HG03457 (cell line): Measurements from ENCODE around the gene TMEM184B.

Experiments
- ATAC-seq: cut with Tn5 transposase; IDR thresholded peaks from one replicate; pipeline ENCODE4 v1.9.1; 2021; ENCODE audit warnings: moderate number of reproducible peaks; ENCODE audit not compliant: unreplicated experiment

The TMEM184B gene

GRCh38 chr22:38282397-38282796, 9.6 kb upstream of the TMEM184B start:
- ATAC-seq, result no peak

DNA sequence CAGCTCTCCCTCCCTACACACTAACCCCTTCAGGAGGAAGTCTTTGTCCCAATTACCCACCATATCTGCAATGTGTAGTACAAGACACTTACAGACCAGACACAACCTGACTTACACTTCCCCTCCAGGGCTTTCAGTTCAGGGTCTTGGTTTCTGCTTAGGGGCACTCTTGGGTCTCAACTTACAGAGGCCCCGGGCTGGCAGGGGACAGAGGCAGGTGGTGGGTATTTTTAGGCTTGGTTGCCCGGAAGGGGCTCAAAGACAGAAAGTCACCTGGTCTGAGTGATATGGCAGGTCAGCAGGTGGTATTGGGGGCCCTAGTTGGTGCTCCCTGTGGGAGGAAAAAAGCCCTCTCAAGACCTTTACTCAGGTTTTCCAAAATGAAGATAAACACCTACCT, 3.4 kb upstream of the TMEM184B start:
- no peak for ATAC-seq

DNA sequence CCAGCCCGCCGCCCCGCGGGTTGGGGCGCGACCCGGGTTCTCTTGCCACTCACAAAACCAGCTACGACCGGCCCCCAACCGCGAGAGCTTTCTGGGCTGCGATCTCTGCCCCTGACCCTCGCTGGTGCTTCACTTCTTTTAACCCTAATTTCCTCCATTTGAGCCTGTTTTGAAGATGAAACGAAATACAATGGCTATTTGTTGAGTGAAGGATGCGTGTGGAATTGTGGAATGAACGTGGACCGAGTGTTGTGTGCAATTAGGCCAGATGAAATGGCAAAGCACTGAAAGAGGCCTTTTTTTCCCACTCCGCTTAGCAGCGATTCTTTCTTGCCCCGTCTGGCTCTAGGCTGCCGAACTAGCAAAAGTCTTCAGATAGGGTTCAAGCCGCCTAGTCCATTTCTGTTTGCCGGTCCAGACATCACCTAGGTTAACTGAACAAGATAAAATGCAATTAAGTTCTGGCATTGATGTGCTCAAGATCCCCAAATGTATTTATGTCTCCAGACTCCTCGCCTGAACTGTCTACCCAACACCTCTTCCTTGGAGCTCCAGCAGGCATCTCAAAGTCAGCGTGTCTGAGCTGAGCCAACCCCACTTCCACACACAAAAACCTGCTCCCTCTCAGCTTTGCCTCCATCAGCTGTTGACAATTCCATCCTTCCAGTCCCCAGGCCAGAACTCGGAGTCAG, 471 bp upstream of the TMEM184B start:
- ATAC-seq, result no peak

- no peak for ATAC-seq
Observed at GRCh38 chr22:38271927-38272372, 860 bp downstream of the TMEM184B start.

GRCh38 chr22:38271101-38271500, 1.7 kb downstream of the TMEM184B start:
- ATAC-seq, result no peak

- no peak for ATAC-seq
Observed at GRCh38 chr22:38270091-38270992, 2.5 kb downstream of the TMEM184B start.

- ATAC-seq, result no peak
Observed at GRCh38 chr22:38269466-38269865, 3.3 kb downstream of the TMEM184B start.

DNA sequence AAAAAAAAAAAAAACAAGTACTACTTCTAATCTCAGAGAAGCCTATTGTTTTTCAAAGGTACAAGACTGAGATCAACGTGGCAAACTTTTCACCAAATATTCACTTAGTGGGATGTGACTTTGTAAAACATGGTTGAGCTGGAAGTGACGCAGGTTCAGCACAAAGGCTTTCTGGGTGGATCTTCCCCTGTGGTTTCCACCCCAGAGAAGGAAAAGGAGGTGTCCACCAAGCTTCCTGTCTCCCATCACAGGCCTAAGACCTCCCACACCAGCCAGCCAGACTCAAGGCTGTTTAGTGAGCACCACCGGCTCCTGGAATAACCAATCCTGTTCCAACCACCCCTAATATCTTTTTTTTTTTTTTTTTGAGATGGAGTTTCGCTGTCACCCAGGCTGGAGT, 5.7 kb downstream of the TMEM184B start:
- no peak for ATAC-seq

GRCh38 chr22:38266120-38266519, 6.7 kb downstream of the TMEM184B start:
- no peak for ATAC-seq

DNA sequence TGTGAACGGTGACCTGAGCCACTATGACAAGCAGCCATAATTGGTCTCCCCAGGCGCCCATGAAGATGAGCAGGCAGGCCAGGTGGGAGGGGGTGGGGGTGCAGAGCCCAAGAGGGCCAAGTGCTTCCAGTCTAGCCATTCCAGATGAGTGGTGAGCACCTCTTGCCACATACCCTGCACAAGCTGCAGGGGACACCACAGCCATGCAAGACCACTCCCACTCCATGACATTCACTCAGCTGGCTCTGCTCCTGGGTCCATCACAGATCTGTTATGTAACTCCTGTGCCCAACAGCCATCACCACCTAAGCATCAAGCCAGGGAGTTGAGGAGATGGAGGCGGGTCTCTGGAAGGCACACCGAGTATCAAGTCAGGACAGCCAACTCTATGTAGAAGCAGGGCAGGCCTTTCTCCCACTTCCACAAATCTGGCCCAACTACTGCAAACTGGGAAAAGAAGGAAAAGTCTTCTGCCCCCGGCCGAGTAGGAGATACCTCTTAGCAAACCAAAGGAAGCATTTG, 8.4 kb downstream of the TMEM184B start:
- no peak for ATAC-seq

DNA sequence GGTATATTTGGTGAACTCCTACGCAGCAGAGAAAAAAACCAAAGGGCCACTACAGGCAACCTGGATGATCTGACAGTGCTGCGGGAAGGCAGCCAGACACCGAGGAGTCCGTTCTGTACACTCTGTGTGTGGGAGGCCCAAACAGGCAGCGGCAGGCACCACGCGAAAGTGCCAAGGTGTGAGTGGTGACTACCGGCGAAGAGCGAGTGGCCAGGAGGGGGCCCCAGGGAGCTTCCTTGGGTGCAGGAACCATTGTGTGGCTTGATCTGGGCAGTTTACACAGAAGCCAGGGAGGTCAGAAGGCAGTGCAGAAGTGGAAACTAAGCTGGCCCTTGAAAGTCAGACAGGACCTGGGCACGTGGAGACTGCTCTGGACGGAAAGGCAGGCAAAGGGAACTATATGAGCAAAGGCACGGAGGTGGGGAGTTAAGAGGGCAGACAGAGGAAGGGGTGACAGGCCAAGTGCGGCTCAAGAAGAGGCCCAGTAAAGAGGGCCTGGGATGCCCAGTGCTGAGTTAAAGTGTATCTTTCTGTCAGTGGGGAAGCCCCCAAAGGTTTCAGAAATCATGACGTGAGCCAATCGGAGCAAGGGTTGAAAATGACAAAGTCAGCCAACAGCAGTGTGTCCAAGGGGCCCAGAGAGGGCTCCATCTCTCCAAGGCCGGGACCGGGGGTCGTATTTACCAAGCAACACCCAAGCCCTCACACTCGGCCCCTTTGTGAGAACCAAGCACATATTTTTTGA, 10.6 kb downstream of the TMEM184B start:
- ATAC-seq, result no peak

GRCh38 chr22:38260761-38261681, 11.8 kb downstream of the TMEM184B start:
- ATAC-seq, result peak; percentile 8

- ATAC-seq, result no peak
Observed at GRCh38 chr22:38259370-38259769, 13.4 kb downstream of the TMEM184B start.

GRCh38 chr22:38258895-38259294, 13.9 kb downstream of the TMEM184B start:
- ATAC-seq, result no peak

DNA sequence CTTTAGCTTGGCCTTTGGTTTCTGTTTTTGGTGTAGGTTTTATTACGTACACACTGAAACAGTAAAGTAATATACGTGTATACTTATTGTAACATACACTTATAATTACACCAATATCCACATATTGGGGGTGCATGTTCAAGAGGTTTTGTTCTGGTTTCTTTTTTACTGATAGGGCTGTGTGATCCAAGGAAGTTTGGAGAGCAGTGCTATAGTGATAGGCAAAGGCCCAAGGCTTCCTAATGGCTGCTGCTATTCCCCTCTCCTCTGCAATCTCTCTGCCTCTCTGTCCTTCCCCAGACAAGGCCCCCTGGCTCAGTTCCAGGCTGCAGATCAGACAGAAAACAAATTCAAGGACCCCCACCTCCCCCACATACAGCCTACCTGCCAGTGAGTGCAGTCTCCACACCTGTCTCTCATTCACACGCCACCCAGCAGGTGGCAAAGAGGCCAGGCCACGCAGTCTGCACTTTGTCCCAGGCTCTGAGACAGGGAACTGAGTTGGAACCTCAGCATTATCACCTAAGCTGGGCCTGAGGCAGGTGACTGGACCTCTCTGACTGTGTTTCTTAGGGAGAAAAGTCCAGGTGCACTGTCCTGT, 15.1 kb downstream of the TMEM184B start:
- no peak for ATAC-seq

GRCh38 chr22:38257181-38257580, 15.6 kb downstream of the TMEM184B start:
- ATAC-seq, result no peak

DNA sequence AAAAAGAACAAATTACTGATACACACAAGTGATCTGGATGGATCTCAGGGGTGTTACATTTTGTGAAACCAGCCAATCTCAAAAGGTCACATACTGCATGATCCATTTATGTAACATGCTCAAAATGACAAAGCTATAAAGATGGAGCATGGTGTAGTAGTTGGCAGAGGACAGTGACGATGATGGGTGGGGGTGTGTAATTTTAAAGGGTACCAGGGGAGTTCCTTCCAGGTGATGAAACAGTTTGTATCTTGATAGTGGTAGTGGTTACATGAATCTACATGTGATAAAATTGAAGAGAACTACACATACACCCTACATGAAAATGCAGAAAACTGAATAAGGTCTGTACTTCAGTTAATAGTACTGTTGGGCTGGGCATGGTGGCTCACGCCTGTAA, 17.1 kb downstream of the TMEM184B start:
- ATAC-seq, result no peak

DNA sequence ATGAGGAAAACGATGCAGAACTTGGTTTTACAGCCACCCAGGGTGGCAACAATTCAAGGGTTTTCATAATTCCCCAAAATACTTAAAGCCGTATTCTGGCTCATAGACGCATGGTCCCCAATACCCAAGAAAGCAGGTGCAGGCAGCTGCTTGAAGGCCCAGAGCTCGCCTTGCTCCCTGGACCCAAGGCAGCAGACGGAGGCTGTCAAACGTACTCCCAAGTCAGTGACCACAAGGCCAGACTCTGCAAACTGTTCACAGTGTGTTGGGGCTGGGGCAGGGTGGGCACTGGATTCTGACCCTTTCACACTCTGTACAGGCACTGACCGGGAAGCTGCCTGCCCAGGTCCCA, 21.5 kb downstream of the TMEM184B start:
- no peak for ATAC-seq

DNA sequence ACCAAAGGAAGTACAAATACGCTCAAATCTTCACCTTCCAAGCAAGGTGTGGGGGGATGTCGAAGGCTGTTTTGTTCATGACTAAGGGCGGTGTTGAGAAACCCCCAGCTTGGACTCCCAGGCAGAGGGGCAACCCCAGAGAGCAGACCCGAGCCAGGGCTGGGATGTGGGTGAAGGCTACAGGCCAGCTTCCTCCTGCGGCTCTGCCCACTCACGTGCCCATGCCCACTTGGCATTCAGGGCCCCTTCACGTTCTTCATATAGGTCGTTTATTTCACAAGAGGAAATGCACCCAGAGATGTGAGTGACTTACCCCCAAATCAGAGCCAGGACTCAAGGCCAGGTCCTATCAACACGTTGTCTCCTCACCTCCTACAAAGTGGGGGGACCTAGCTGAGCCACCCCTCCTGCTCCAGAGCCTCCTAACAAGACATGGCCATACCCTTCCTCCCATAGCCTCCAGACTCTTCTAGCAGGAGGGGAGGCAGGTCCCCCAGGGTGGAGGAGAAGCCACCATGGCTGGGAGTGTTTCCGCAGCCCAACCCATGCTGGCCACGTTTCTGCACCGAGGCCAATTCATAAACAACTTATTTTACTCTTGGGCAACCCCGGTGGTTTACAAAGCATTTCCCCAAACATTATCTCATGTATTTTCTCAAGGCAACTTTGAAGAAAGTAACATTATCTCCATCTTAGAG, 22.0 kb downstream of the TMEM184B start:
- no peak for ATAC-seq
